Uterus (tissue), 2 donors: ENCODE results near the gene LIG1.

Source experiments
- POLR2A ChIP-seq, 2 donors: fragments of 450-650 bp; IDR thresholded peaks; one replicate each; pipeline ENCODE4 v1.6.1; 2016; ENCODE audit warnings: antibody characterized with exemption in 2 of 2, mild to moderate bottlenecking in 1 of 2, moderate library complexity in 1 of 2
- TF ChIP-seq, protein P1 (sequence below), 4 experiments: fragments of 200-600 bp in 2 of 4; fragments of 450-650 bp in 2 of 4; sonication (generic) in 2 of 4; IDR thresholded peaks; one replicate each; pipeline ENCODE4 v1.5.1; 2016 to 2019; ENCODE audit warnings: antibody characterized with exemption in 4 of 4, mild to moderate bottlenecking in 2 of 4, moderate library complexity in 1 of 4

GRCh38 chr19:48095612-48096175, 74.5 kb downstream of the LIG1 start:
- TF ChIP-seq, protein P1, sequence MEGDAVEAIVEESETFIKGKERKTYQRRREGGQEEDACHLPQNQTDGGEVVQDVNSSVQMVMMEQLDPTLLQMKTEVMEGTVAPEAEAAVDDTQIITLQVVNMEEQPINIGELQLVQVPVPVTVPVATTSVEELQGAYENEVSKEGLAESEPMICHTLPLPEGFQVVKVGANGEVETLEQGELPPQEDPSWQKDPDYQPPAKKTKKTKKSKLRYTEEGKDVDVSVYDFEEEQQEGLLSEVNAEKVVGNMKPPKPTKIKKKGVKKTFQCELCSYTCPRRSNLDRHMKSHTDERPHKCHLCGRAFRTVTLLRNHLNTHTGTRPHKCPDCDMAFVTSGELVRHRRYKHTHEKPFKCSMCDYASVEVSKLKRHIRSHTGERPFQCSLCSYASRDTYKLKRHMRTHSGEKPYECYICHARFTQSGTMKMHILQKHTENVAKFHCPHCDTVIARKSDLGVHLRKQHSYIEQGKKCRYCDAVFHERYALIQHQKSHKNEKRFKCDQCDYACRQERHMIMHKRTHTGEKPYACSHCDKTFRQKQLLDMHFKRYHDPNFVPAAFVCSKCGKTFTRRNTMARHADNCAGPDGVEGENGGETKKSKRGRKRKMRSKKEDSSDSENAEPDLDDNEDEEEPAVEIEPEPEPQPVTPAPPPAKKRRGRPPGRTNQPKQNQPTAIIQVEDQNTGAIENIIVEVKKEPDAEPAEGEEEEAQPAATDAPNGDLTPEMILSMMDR (IDR thresholded peaks at IDR 0.05): no peak
- TF ChIP-seq POLR2A (IDR thresholded peaks at IDR 0.05): no peak
